ENCODE data around the gene TBCA. TPM values are rescaled to one million over a fixed set of nuclear protein-coding genes. Genes with fewer than 3 reads are reported as not detected.

The TBCA gene
- total and polyA plus RNA-seq, 2 of the 13 experiments (the other 11 are each of a cell fraction or from before 2014, with no cell fraction given) = 93.8 to 309 TPM

GRCh38 chr5:77775790-77776553 lies at the start of gene TBCA (continued):
- TF ChIP-seq ZBTB10 (CRISPR knock-in tag; IDR thresholded peaks at IDR 0.05; ENCODE audit: borderline replicate concordance) = no peak; the same call in none of the 2 replicates
- TF ChIP-seq YY1 (IDR thresholded peaks at IDR 0.05; ENCODE audit: insufficient read depth, insufficient replicate concordance, low read depth, low read length) = peak; percentile 80
- TF ChIP-seq ZNF746 (CRISPR knock-in tag; IDR thresholded peaks at IDR 0.05) = no peak
- TF ChIP-seq HOXA3 (CRISPR knock-in tag; IDR thresholded peaks at IDR 0.05) = peak; percentile 71
- TF ChIP-seq ZNF614 (CRISPR knock-in tag; IDR thresholded peaks at IDR 0.05; ENCODE audit: borderline replicate concordance) = no peak
- no peak for TF ChIP-seq TSC22D2 (CRISPR knock-in tag; IDR thresholded peaks at IDR 0.05; ENCODE audit: borderline replicate concordance)
- TF ChIP-seq SMYD3 (CRISPR knock-in tag; IDR thresholded peaks at IDR 0.05) = 0 out of 2 replicates have a peak, but pooled peaks have one; percentile 61
- TF ChIP-seq IRX3 (CRISPR knock-in tag; IDR thresholded peaks at IDR 0.05; ENCODE audit: borderline replicate concordance, low read depth) = no peak; the same call in 1 of the 2 replicates
- no peak for TF ChIP-seq TGIF2 (CRISPR knock-in tag; IDR thresholded peaks at IDR 0.05)
- 0 out of 2 replicates have a peak, but pooled peaks have one; percentile 73 for TF ChIP-seq MED13 (CRISPR knock-in tag; IDR thresholded peaks at IDR 0.05)
- peak; percentile 79; the same call in 1 of the 2 replicates for TF ChIP-seq SALL1 (CRISPR knock-in tag; IDR thresholded peaks at IDR 0.05)
- no peak for TF ChIP-seq CENPX (CRISPR knock-in tag; IDR thresholded peaks at IDR 0.05)
- no peak for TF ChIP-seq PCBP1 (IDR thresholded peaks at IDR 0.05; ENCODE audit: borderline replicate concordance, low read depth, low read length)
- TF ChIP-seq ZBTB2 (CRISPR knock-in tag; IDR thresholded peaks at IDR 0.05; ENCODE audit: low read depth) = no peak
- no peak for TF ChIP-seq FOXP1 (IDR thresholded peaks at IDR 0.05)
- no peak for TF ChIP-seq FOXP1 (CRISPR knock-in tag; IDR thresholded peaks at IDR 0.05)
- no peak for TF ChIP-seq ZMAT5 (CRISPR knock-in tag; IDR thresholded peaks at IDR 0.05; ENCODE audit: borderline replicate concordance, low read depth)
- TF ChIP-seq ZNF367 (CRISPR knock-in tag; IDR thresholded peaks at IDR 0.05; ENCODE audit: borderline replicate concordance) = 0 out of 2 replicates have a peak, but pooled peaks have one; percentile 34
- TF ChIP-seq SETDB1 (CRISPR knock-in tag; IDR thresholded peaks at IDR 0.05; ENCODE audit: borderline replicate concordance) = no peak
- peak; percentile 49; the same call in 1 of the 2 replicates for TF ChIP-seq ZNF800 (CRISPR knock-in tag; IDR thresholded peaks at IDR 0.05)
- no peak for TF ChIP-seq MATR3 (CRISPR knock-in tag; IDR thresholded peaks at IDR 0.05)
- no peak for TF ChIP-seq ZNF326 (CRISPR knock-in tag; IDR thresholded peaks at IDR 0.05; ENCODE audit: borderline replicate concordance)
- no peak for TF ChIP-seq PLSCR1 (CRISPR knock-in tag; IDR thresholded peaks at IDR 0.05; ENCODE audit: borderline replicate concordance)

All from HepG2 (cell line).